H9 (cell line): ENCODE results near the gene PDHX. TPM values are rescaled to one million over a fixed set of nuclear protein-coding genes. Genes with fewer than 3 reads are reported as not detected.

Experiments used
- DNase-seq: peaks from one replicate; pipeline ENCODE4 v3.0.0-alpha.2; 2017
- H2AFZ ChIP-seq: one replicate; pipeline ENCODE4 v1.6.1; 2013; ENCODE audit warnings: mild to moderate bottlenecking, low read length, control low read depth, moderate library complexity
- H2AK5ac ChIP-seq: 2 replicates; pipeline ENCODE4 v1.6.1; 2013; ENCODE audit warnings: low read length, control low read depth, mixed read lengths; ENCODE audit not compliant: insufficient read length
- H2BK120ac ChIP-seq: one replicate; pipeline ENCODE4 v1.6.1; 2013; ENCODE audit warnings: low read depth, mild to moderate bottlenecking, low read length, control low read depth, inconsistent platforms; ENCODE audit not compliant: poor library complexity, severe bottlenecking
- H2BK12ac ChIP-seq: 2 replicates; pipeline ENCODE4 v1.6.1; 2013; ENCODE audit warnings: low read length, control low read depth, mixed read lengths, low read depth; ENCODE audit not compliant: insufficient read length
- H2BK15ac ChIP-seq: 2 replicates; pipeline ENCODE4 v1.6.1; 2013; ENCODE audit warnings: low read depth, low read length, control low read depth
- H2BK20ac ChIP-seq: one replicate; pipeline ENCODE4 v1.6.1; 2013; ENCODE audit warnings: low read depth, mild to moderate bottlenecking, low read length, control low read depth, inconsistent platforms; ENCODE audit not compliant: poor library complexity, severe bottlenecking
- H2BK5ac ChIP-seq: 2 replicates; pipeline ENCODE4 v1.6.1; 2013; ENCODE audit warnings: low read length, control low read depth, mixed read lengths; ENCODE audit not compliant: insufficient read length
- H3K14ac ChIP-seq: 2 replicates; pipeline ENCODE4 v1.6.1; 2013; ENCODE audit warnings: low read length, control low read depth; ENCODE audit not compliant: insufficient read depth
- H3K18ac ChIP-seq: 2 replicates; pipeline ENCODE4 v1.6.1; 2013; ENCODE audit warnings: low read depth, mild to moderate bottlenecking, mixed read lengths, low read length, control low read depth; ENCODE audit not compliant: insufficient read length
- H3K23ac ChIP-seq: 2 replicates; pipeline ENCODE4 v1.6.1; 2013; ENCODE audit warnings: low read length, control low read depth, mixed read lengths, low read depth; ENCODE audit not compliant: insufficient read length
- H3K23me2 ChIP-seq: 2 replicates; pipeline ENCODE4 v1.6.1; 2013; ENCODE audit warnings: low read depth, mild to moderate bottlenecking, mixed read lengths, low read length, control low read depth; ENCODE audit not compliant: insufficient read length, poor library complexity, severe bottlenecking
- H3K27ac ChIP-seq: 2 replicates; pipeline ENCODE4 v1.5.1; 2013; ENCODE audit warnings: low read length, control low read depth, mixed read lengths, low read depth; ENCODE audit not compliant: insufficient read length
- H3K27me3 ChIP-seq: 2 replicates; pipeline ENCODE4 v1.6.1; 2013; ENCODE audit warnings: low read length, control low read depth, inconsistent platforms; ENCODE audit not compliant: insufficient read depth
- H3K4ac ChIP-seq: 2 replicates; pipeline ENCODE4 v1.6.1; 2013; ENCODE audit warnings: low read depth, mild to moderate bottlenecking, control low read depth, inconsistent platforms, low read length, moderate library complexity
- H3K4me1 ChIP-seq: 2 replicates; pipeline ENCODE4 v1.6.1; 2013; ENCODE audit warnings: low read length, control low read depth, inconsistent platforms; ENCODE audit not compliant: insufficient read depth
- H3K4me2 ChIP-seq: 2 replicates; pipeline ENCODE4 v1.6.1; 2013; ENCODE audit warnings: low read length, control low read depth, mixed read lengths; ENCODE audit not compliant: insufficient read length, insufficient read depth
- H3K56ac ChIP-seq: 2 replicates; pipeline ENCODE4 v1.6.1; 2013; ENCODE audit warnings: low read depth, mild to moderate bottlenecking, mixed read lengths, low read length, control low read depth; ENCODE audit not compliant: insufficient read length
- H3K79me1 ChIP-seq: 2 replicates; pipeline ENCODE4 v1.6.1; 2013; ENCODE audit warnings: low read depth, mild to moderate bottlenecking, moderate library complexity, low read length, control low read depth, inconsistent platforms; ENCODE audit not compliant: insufficient read depth, poor library complexity, severe bottlenecking
- H3K79me2 ChIP-seq: 2 replicates; pipeline ENCODE4 v1.6.1; 2013; ENCODE audit warnings: low read length, control low read depth, inconsistent platforms; ENCODE audit not compliant: insufficient read depth
- H3K9ac ChIP-seq: 2 replicates; pipeline ENCODE4 v1.6.1; 2013; ENCODE audit warnings: low read length, control low read depth, mixed read lengths; ENCODE audit not compliant: insufficient read length; ENCODE audit errors: extremely low read depth
- H3K9me3 ChIP-seq: one replicate; pipeline ENCODE4 v1.6.1; 2013; ENCODE audit warnings: low read depth, low read length, inconsistent platforms; ENCODE audit not compliant: control insufficient read depth
- H3T11ph ChIP-seq: one replicate; pipeline ENCODE4 v1.6.1; 2013; ENCODE audit warnings: mild to moderate bottlenecking, low read length, control low read depth, inconsistent platforms
- H4K20me1 ChIP-seq: one replicate; pipeline ENCODE4 v1.6.1; 2013; ENCODE audit not compliant: control insufficient read depth, insufficient read length, insufficient read depth
- H4K5ac ChIP-seq: 2 replicates; pipeline ENCODE4 v1.6.1; 2013; ENCODE audit warnings: low read depth, mild to moderate bottlenecking, mixed read lengths, low read length, control low read depth; ENCODE audit not compliant: insufficient read length
- H4K8ac ChIP-seq: replicated peaks from 2 replicates; pipeline ENCODE4 v1.6.1; 2013; ENCODE audit warnings: low read length, control low read depth, mixed read lengths, low read depth; ENCODE audit not compliant: insufficient read length
- H4K91ac ChIP-seq: 2 replicates; pipeline ENCODE4 v1.6.1; 2013; ENCODE audit warnings: low read depth, mild to moderate bottlenecking, moderate library complexity, mixed read lengths, low read length, control low read depth; ENCODE audit not compliant: insufficient read length
- H3K27ac Mint-ChIP-seq, 3 experiments: 2 replicates in 2 of 3; 3 replicates in 1 of 3; pipeline ENCODE4 v1.8.0; 2020 to 2021; ENCODE audit warnings: mixed read lengths in 3 of 3, mild to moderate bottlenecking in 1 of 3, moderate library complexity in 1 of 3
- H3K27me3 Mint-ChIP-seq: 2 replicates; pipeline ENCODE4 v1.8.0; 2021; ENCODE audit warnings: low read depth, mild to moderate bottlenecking, moderate library complexity, mixed read lengths
- H3K36me3 Mint-ChIP-seq, 3 experiments: 2 replicates in 2 of 3; 3 replicates in 1 of 3; pipeline ENCODE4 v1.8.0; 2020 to 2021; ENCODE audit warnings: low read depth in 3 of 3, mixed read lengths in 3 of 3; ENCODE audit not compliant: insufficient read depth in 1 of 3
- H3K4me1 Mint-ChIP-seq, 2 experiments: 2 replicates each; pipeline ENCODE4 v1.8.0; 2020; ENCODE audit warnings: mixed read lengths in 2 of 2
- H3K4me3 Mint-ChIP-seq, 2 experiments: 2 replicates in 1 of 2; 3 replicates in 1 of 2; pipeline ENCODE4 v1.8.0; 2020 to 2021; ENCODE audit warnings: mild to moderate bottlenecking in 2 of 2, mixed read lengths in 2 of 2, moderate library complexity in 1 of 2
- H3K9me3 Mint-ChIP-seq, 2 experiments: 2 replicates in 1 of 2; 3 replicates in 1 of 2; pipeline ENCODE4 v1.8.0; 2020; ENCODE audit warnings: mild to moderate bottlenecking in 2 of 2, mixed read lengths in 2 of 2, moderate library complexity in 1 of 2
- CTCF ChIP-seq: fragments of 200-600 bp; sonication (generic); conservative IDR thresholded peaks from 3 replicates; pipeline ENCODE4 v1.8.0; 2021; ENCODE audit warnings: antibody characterized with exemption, mild to moderate bottlenecking
- WGBS: extraction: QIAGEN DNeasy Blood & Tissue Kit; methylation state at CpG from one replicate; pipeline ENCODE4 v1.1.7; 2013; ENCODE audit warnings: missing lambda C conversion rate, low lambda C conversion rate, mixed read lengths; ENCODE audit not compliant: insufficient read length; ENCODE audit errors: extremely low coverage; 5-methylcytosine and 5-hydroxymethylcytosine counted together
- total RNA-seq: library from RNA; stranded (reverse); gene quantifications from 2 replicates; pipeline ENCODE4 v1.2.1, GENCODE V29; 2021

PDHX gene
- total RNA-seq, 1 experiment from 2014 or later = 40.1 TPM

GRCh38 chr11:35010654-35011053 is 94.2 kb downstream of the PDHX start:
- Histone ChIP-seq H3K27me3 (no peaks in the 10 kb centered on the region), H3K4me1 (peaks cover 3% of the 10 kb centered on the region; the same call in 1 of the 2 replicates), H3K9ac (no peak overlapping the region), H4K91ac (no peak overlapping the region), H3K4ac (no peak overlapping the region), H2BK5ac (no peak overlapping the region), H2BK120ac (no peak overlapping the region), H3T11ph (no peak overlapping the region), H3K56ac (no peak overlapping the region), H3K79me2 (no peaks in the 10 kb centered on the region), H2BK20ac (no peak overlapping the region), H2AK5ac (no peak overlapping the region), H3K14ac (no peak overlapping the region), H3K4me2 (no peak overlapping the region), H3K18ac (no peak overlapping the region), H2BK15ac (no peak overlapping the region), H3K9me3 (no peaks in the 10 kb centered on the region), H4K5ac (no peak overlapping the region), H2AFZ (no peak overlapping the region), H2BK12ac (no peak overlapping the region), H4K8ac (no peak overlapping the region), H4K20me1 (no peaks in the 10 kb centered on the region), H3K27ac (no peak overlapping the region), H3K23me2 (no peaks in the 10 kb centered on the region), H3K23ac (no peak overlapping the region), H3K79me1 (no peaks in the 10 kb centered on the region)
- H3K4me1 Mint-ChIP-seq = peaks cover 13 to 15% of the 10 kb centered on the region in 2 experiments
- H3K9me3 Mint-ChIP-seq = no peaks in the 10 kb centered on the region
- H3K27me3 Mint-ChIP-seq = no peaks in the 10 kb centered on the region
- peak; percentile 33; the same call in 2 of the 3 replicates for TF ChIP-seq CTCF
- H3K4me3 Mint-ChIP-seq = no peak overlapping the region
- H3K27ac Mint-ChIP-seq = no peak overlapping the region
- no peak for DNase-seq
- WGBS = no CpG with 5 or more reads among the region's 5 CpGs
- H3K36me3 Mint-ChIP-seq = no peaks in the 10 kb centered on the region
